ENCODE results near the gene TMEM247.

Gene TMEM247

GRCh38 chr2:46490521-46491141, 11.3 kb downstream of the TMEM247 start:
- DNase-seq: peak; percentile 77

- no peak for DNase-seq
These were observed 12.9 kb downstream of the TMEM247 start for GRCh38 chr2:46492301-46492700.

- DNase-seq: no peak
These were observed 14.0 kb downstream of the TMEM247 start for GRCh38 chr2:46493241-46493970.

GRCh38 chr2:46493971-46494250, 14.5 kb downstream of the TMEM247 start:
- DNase-seq: no peak

- no peak for DNase-seq
These were observed 15.2 kb downstream of the TMEM247 start for GRCh38 chr2:46494596-46494995.

- no peak for DNase-seq
These were observed 16.1 kb downstream of the TMEM247 start for GRCh38 chr2:46495231-46496030.

- no peak for DNase-seq
These were observed 18.4 kb downstream of the TMEM247 start for GRCh38 chr2:46497766-46498165.

GRCh38 chr2:46498681-46499080, 19.3 kb downstream of the TMEM247 start:
- no peak for DNase-seq

GRCh38 chr2:46499392-46499785, 20.0 kb downstream of the TMEM247 start:
- DNase-seq: no peak

- DNase-seq: no peak
These were observed 21.4 kb downstream of the TMEM247 start for GRCh38 chr2:46500801-46501200.

- DNase-seq: no peak
These were observed 23.0 kb downstream of the TMEM247 start for GRCh38 chr2:46502291-46502885.

GRCh38 chr2:46503686-46504085, 24.3 kb downstream of the TMEM247 start:
- DNase-seq: no peak

- no peak for DNase-seq
These were observed 24.9 kb downstream of the TMEM247 start for GRCh38 chr2:46504221-46504620.

- no peak for DNase-seq
These were observed 25.5 kb downstream of the TMEM247 start for GRCh38 chr2:46504685-46505471.

GRCh38 chr2:46505472-46505783, 26.1 kb downstream of the TMEM247 start:
- no peak for DNase-seq

GRCh38 chr2:46506131-46506706, 26.9 kb downstream of the TMEM247 start:
- DNase-seq: no peak

- DNase-seq: no peak
These were observed 28.9 kb downstream of the TMEM247 start for GRCh38 chr2:46508312-46508711.

GRCh38 chr2:46508759-46509158, 29.4 kb downstream of the TMEM247 start:
- DNase-seq: no peak

- no peak for DNase-seq
These were observed 30.4 kb downstream of the TMEM247 start for GRCh38 chr2:46509804-46510203.

GRCh38 chr2:46510598-46511177, 31.3 kb downstream of the TMEM247 start:
- no peak for DNase-seq

GRCh38 chr2:46512185-46512584, 32.8 kb downstream of the TMEM247 start:
- DNase-seq: no peak

GRCh38 chr2:46514738-46515137, 35.4 kb downstream of the TMEM247 start:
- DNase-seq: no peak

All from midbrain (tissue), 1 donor.